KOPT-K1 (cell line): Measurements from ENCODE around the gene STAT2.
"Not testable (repeated sequence)": the region's sequence is repeated elsewhere in the genome, so short reads cannot be mapped to it uniquely, and the experiment has no call there.

Source experiments
- H3K27ac ChIP-seq: fragments of 200-600 bp; sonication (generic); 2 replicates; pipeline ENCODE4 v1.5.1; 2016; ENCODE audit warnings: antibody characterized with exemption, mild to moderate bottlenecking, low read depth, low read length; ENCODE audit not compliant: poor library complexity, severe bottlenecking
- H3K36me3 ChIP-seq: fragments of 200-600 bp; sonication (generic); 2 replicates; pipeline ENCODE4 v1.5.1; 2017; ENCODE audit warnings: antibody characterized with exemption, mild to moderate bottlenecking, low read length, moderate library complexity; ENCODE audit not compliant: insufficient read depth
- H3K9me3 ChIP-seq: fragments of 200-600 bp; sonication (generic); 2 replicates; pipeline ENCODE4 v1.5.1; 2017; ENCODE audit warnings: antibody characterized with exemption, low read length, mild to moderate bottlenecking; ENCODE audit not compliant: insufficient read depth, poor library complexity, severe bottlenecking

STAT2 gene

GRCh38 chr12:56339158-56339422 lies 20.8 kb downstream of the STAT2 start:
- H3K36me3 ChIP-seq, result peaks cover 27% of the 10 kb centered on the region
- H3K9me3 ChIP-seq, result no peaks in the 10 kb centered on the region
- H3K27ac ChIP-seq, result peak overlapping the region; percentile 73

- H3K36me3 ChIP-seq, result peaks cover 21% of the 10 kb centered on the region
- H3K9me3 ChIP-seq, result no peaks in the 10 kb centered on the region
- H3K27ac ChIP-seq, result peak within 1 kb of the TSS; percentile 73
These were observed 21.4 kb downstream of the STAT2 start, which contains the start of gene IL23A for GRCh38 chr12:56338308-56339157. IL23A (plus strand) TSS chr12:56338884; CDS start chr12:56339045, 161 bp downstream.

GRCh38 chr12:56337753-56338251 lies 22.1 kb downstream of the STAT2 start:
- peaks cover 14% of the 10 kb centered on the region for H3K36me3 ChIP-seq
- peak overlapping the region; percentile 73 for H3K27ac ChIP-seq
- H3K9me3 ChIP-seq, result no peaks in the 10 kb centered on the region

GRCh38 chr12:56336361-56337167 lies 23.3 kb downstream of the STAT2 start:
- H3K9me3 ChIP-seq, result no peaks in the 10 kb centered on the region
- H3K27ac ChIP-seq, result no peak overlapping the region

GRCh38 chr12:56335527-56335926 lies 24.4 kb downstream of the STAT2 start:
- not testable (repeated sequence) for H3K9me3 ChIP-seq, H3K27ac ChIP-seq, H3K36me3 ChIP-seq

More at GRCh38 chr12:56336361-56337167, 23.3 kb downstream of the STAT2 start:
- H3K36me3 ChIP-seq, result peaks cover 5% of the 10 kb centered on the region

GRCh38 chr12:56334490-56334793 lies 25.5 kb downstream of the STAT2 start:
- H3K36me3 ChIP-seq, result no peaks in the 10 kb centered on the region
- H3K9me3 ChIP-seq, result no peaks in the 10 kb centered on the region
- H3K27ac ChIP-seq, result peak overlapping the region; percentile 94

- no peaks in the 10 kb centered on the region for H3K36me3 ChIP-seq
- H3K9me3 ChIP-seq, result no peaks in the 10 kb centered on the region
- H3K27ac ChIP-seq, result peak within 1 kb of the TSS; percentile 94
These were observed 26.0 kb downstream of the STAT2 start, which contains the start of gene PAN2 for GRCh38 chr12:56333679-56334489. PAN2 (minus strand) TSS chr12:56334000; CDS start chr12:56333094, 906 bp downstream.

- Histone ChIP-seq H3K36me3 (peaks cover 5% of the 10 kb centered on the region; the same call in 1 of the 2 replicates), H3K9me3 (no peaks in the 10 kb centered on the region), H3K27ac (peak overlapping the region; percentile 94)
These were observed 26.7 kb downstream of the STAT2 start for GRCh38 chr12:56333197-56333678.

GRCh38 chr12:56332512-56333196 lies 27.3 kb downstream of the STAT2 start:
- peaks cover 10% of the 10 kb centered on the region for H3K36me3 ChIP-seq
- no peaks in the 10 kb centered on the region for H3K9me3 ChIP-seq
- peak overlapping the region; percentile 94 for H3K27ac ChIP-seq

- H3K9me3 ChIP-seq, result no peaks in the 10 kb centered on the region
- no peak overlapping the region for H3K27ac ChIP-seq
- peaks cover 27% of the 10 kb centered on the region for H3K36me3 ChIP-seq
These were observed 28.9 kb downstream of the STAT2 start for GRCh38 chr12:56330936-56331490.

GRCh38 chr12:56326533-56326932 lies 33.4 kb downstream of the STAT2 start:
- H3K27ac ChIP-seq, result no peak overlapping the region
- H3K9me3 ChIP-seq, result no peaks in the 10 kb centered on the region
- peaks cover 70% of the 10 kb centered on the region for H3K36me3 ChIP-seq

GRCh38 chr12:56326126-56326525 lies 33.8 kb downstream of the STAT2 start:
- Histone ChIP-seq H3K9me3 (no peaks in the 10 kb centered on the region), H3K27ac (no peak overlapping the region), H3K36me3 (peaks cover 70% of the 10 kb centered on the region)

GRCh38 chr12:56324206-56324605 lies 35.7 kb downstream of the STAT2 start:
- Histone ChIP-seq H3K27ac (no peak overlapping the region), H3K36me3 (peaks cover 82% of the 10 kb centered on the region), H3K9me3 (no peaks in the 10 kb centered on the region)

GRCh38 chr12:56321610-56322009 lies 38.3 kb downstream of the STAT2 start:
- H3K9me3 ChIP-seq, H3K27ac ChIP-seq: not testable (repeated sequence)
- peaks cover 80% of the 10 kb centered on the region for H3K36me3 ChIP-seq
